GM12872 (cell line): ENCODE data around the gene ZNF32.

Experiments used
- TF ChIP-seq, protein P1 (sequence below): IDR thresholded peaks from 3 replicates; pipeline ENCODE4 v1.5.1; 2011; ENCODE audit warnings: low read depth, mild to moderate bottlenecking, low read length, moderate library complexity; ENCODE audit not compliant: insufficient read depth

The ZNF32 gene

GRCh38 chr10:43686414-43686813 lies 37.7 kb upstream of the ZNF32 start:
- TF ChIP-seq, protein P1, sequence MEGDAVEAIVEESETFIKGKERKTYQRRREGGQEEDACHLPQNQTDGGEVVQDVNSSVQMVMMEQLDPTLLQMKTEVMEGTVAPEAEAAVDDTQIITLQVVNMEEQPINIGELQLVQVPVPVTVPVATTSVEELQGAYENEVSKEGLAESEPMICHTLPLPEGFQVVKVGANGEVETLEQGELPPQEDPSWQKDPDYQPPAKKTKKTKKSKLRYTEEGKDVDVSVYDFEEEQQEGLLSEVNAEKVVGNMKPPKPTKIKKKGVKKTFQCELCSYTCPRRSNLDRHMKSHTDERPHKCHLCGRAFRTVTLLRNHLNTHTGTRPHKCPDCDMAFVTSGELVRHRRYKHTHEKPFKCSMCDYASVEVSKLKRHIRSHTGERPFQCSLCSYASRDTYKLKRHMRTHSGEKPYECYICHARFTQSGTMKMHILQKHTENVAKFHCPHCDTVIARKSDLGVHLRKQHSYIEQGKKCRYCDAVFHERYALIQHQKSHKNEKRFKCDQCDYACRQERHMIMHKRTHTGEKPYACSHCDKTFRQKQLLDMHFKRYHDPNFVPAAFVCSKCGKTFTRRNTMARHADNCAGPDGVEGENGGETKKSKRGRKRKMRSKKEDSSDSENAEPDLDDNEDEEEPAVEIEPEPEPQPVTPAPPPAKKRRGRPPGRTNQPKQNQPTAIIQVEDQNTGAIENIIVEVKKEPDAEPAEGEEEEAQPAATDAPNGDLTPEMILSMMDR = no peak

DNA sequence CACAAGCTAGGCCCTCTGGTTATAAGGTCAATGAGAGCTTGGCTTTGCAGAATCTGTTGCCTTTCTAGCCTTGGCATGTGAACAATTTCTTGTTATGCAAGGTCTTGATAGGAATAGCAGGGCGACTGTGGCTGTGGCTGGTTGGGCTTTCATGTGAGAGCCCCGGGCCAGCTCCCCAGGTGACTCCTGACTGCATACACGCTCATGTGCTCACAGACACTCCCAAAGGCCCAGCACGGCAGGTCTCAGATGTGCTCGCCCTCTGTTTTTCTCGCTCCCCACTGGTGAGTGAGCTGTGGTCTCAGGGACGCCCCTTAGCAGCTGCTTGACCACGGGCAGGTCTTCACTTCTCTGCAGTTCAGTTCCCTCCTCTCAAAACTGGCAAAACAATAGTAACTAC lies 37.1 kb upstream of the ZNF32 start:
- TF ChIP-seq, protein P1 = no peak

DNA sequence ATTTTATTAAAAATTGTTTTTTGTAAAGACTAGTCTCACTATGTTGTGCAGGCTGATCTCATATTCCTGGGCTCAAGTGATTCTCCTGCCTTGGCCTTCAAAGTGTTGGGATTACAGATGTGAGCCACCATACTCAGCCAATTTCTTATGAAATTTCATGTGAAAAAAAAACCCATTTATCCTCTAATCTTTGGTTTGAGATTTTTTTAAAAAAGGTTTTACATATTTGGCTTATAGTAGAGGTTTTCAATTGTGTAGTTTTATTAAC lies 35.5 kb upstream of the ZNF32 start:
- TF ChIP-seq, protein P1 = no peak

DNA sequence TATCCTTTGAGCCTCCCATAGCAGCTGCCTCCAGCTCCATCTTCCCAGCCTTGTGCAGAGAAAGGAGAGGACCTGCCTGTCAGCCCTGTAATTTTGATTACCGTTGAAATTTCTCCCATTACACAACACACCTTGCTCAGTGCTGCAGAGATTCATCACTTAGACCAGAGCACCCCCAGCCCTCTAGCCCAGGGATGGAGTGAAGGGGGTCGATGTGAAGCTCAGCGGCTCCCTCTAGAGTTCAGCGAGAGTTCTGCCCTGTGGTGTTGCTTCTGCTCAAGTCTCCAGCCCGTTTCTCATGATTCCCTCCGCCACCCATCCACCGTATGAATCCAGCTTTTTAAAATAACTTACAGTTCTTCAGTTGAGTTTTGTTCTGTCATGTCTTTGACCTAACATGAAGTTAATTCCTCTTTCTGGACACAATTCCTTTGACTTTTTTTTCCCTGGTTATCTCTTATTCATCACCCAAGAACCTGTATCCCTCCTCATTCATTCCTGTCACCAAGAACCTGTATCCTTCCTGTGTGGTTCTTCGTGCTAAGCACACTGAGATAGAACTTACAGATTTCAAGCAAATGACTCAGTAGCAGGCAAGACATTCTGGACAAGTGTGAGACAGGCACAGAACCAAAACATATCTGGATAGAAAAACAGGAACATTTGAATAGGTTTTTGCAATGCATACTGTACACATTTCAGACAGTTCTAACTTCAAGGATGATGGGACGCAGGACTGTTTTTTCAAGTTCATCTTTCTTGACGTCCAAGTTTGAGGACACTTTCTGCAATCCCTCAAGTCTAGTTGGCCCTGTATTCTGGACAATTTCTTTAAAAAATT lies 35.0 kb upstream of the ZNF32 start:
- TF ChIP-seq, protein P1 = peak; percentile 69

DNA sequence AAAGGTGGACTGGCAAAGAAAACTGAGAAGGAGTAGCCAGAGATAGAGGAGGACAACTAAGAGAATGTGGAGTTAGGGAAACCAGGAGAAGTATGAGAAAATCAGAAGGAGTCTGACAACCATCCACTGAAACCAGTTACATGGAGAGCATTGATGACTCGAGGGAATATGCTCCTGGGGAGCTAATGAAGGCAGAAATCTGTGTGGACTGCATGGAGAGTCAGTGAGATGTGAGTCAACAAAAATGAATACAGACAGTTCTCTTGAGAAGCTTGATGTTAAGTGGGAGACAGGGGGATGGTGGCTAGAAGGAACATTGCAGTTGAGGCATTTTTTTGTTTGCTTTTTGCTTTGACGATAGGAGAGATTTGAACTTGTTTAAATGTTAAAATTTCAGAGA lies 34.3 kb upstream of the ZNF32 start:
- TF ChIP-seq, protein P1 = no peak

GRCh38 chr10:43681721-43682120 lies 33.0 kb upstream of the ZNF32 start:
- TF ChIP-seq, protein P1 = no peak

- TF ChIP-seq, protein P1 = no peak
These were observed 32.5 kb upstream of the ZNF32 start for GRCh38 chr10:43681220-43681619.
